ENCODE measurements around the gene GNG7.

GRCh38 chr19:2678044-2678671, 24.3 kb downstream of the GNG7 start:
- TF ChIP-seq POLR2AphosphoS5 (IDR thresholded peaks at IDR 0.05; ENCODE audit: low read depth, low read length) (no peak), POU2F2 (IDR thresholded peaks at IDR 0.05; ENCODE audit: low read depth, low read length) (0 out of 2 replicates have a peak, but pooled peaks have one; percentile 23), POLR2A (IDR thresholded peaks at IDR 0.05; ENCODE audit: low read depth, low read length) (no peak), PAX5 (IDR thresholded peaks at IDR 0.05; ENCODE audit: insufficient read depth, low read length, severe bottlenecking) (no peak), TAF1 (IDR thresholded peaks at IDR 0.05; ENCODE audit: low read depth, low read length) (no peak)

Measured in GM12891 (cell line).